HK-2 (cell line): Measurements from ENCODE around the gene FGF2.
"Not testable (repeated sequence)": the region's sequence is repeated elsewhere in the genome, so short reads cannot be mapped to it uniquely, and the experiment has no call there.

Experiments
- DNase-seq: peaks from one replicate; pipeline ENCODE4 v3.0.0-alpha.2; 2018; ENCODE audit not compliant: unreplicated experiment

The FGF2 gene

DNA sequence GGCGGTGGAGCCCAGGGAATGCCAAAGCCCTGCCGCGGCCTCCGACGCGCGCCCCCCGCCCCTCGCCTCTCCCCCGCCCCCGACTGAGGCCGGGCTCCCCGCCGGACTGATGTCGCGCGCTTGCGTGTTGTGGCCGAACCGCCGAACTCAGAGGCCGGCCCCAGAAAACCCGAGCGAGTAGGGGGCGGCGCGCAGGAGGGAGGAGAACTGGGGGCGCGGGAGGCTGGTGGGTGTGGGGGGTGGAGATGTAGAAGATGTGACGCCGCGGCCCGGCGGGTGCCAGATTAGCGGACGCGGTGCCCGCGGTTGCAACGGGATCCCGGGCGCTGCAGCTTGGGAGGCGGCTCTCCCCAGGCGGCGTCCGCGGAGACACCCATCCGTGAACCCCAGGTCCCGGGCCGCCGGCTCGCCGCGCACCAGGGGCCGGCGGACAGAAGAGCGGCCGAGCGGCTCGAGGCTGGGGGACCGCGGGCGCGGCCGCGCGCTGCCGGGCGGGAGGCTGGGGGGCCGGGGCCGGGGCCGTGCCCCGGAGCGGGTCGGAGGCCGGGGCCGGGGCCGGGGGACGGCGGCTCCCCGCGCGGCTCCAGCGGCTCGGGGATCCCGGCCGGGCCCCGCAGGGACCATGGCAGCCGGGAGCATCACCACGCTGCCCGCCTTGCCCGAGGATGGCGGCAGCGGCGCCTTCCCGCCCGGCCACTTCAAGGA lies at the start of gene FGF2:
FGF2 (plus strand) TSS at position 279 of the 705 bp plus-strand sequence; CDS start at position 623, 344 bp downstream.
- DNase-seq, result peak; percentile 50

DNA sequence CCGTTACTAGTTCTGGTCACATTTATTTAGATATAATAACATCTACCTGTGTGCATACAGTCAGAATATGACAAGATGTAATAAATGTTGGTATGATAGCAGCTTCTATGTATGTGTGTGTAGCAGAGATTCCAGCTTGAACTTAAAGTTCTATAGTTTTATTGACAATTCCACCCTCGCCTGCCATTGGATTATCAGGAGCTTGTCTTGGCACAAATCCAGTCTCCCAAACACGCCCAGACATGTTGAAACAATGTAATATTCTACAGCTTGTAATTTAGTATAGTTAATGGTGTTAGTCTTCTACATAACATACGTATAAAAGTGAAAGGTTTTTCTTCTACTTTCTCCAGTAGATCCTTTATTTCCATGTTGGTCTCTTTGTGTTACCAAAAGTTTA lies 49.7 kb upstream of the FGF2 start:
- no peak for DNase-seq

DNA sequence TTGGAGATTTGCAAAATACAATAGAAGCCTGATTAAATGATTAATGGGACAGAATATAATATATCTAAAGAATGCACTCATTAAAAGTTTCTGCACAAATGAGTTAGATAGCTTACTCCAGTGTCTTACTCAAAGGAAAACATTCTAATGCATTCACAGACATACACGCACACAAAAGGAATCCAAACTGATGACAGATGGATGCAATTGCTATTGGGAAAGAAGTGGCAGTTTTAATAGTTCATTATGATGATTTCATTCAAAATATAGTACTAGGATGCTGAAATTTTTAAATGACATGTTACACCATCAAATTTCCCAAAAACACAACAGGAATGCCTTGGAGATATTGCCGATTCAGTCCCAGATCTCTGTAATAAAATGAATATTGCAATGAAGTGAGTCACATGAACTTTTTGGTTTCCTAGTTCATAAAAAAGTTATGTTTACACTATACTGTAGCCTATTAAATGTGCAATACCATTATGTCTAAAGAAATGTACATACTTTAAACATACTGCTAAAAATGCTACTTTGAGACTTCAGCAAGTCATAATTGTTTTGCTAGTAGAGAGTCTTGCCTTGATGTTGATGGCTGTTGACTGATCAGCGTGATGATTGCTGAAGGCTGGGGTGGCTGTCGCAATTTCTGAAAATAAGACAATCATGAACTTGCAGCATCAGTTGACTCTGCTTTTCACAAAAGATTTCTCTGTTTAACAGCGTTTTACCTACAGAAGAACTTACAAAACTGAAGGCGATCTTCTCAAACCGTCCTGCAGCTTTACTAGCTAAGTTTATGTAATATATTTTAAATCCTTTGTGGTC lies 48.6 kb upstream of the FGF2 start:
- DNase-seq, result no peak

DNA sequence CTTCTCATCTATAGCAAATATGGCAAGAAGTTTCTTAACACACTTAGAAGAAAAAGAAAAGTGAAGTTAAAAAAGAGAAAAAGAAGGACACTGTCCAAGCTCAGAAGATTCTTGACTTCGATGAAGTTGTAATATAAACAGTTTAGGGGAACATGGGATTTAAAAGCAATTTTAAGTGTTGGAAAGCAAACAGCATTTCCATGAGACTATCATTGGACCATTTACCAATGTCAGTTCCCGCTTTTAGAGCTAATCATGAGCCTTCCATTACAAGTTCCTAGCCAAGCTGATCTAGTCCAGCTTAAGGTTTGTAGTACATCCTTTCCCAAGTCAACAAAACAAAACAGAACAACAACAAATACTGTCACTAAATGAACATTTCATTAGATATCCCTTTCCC lies 45.1 kb upstream of the FGF2 start:
- DNase-seq, result no peak

DNA sequence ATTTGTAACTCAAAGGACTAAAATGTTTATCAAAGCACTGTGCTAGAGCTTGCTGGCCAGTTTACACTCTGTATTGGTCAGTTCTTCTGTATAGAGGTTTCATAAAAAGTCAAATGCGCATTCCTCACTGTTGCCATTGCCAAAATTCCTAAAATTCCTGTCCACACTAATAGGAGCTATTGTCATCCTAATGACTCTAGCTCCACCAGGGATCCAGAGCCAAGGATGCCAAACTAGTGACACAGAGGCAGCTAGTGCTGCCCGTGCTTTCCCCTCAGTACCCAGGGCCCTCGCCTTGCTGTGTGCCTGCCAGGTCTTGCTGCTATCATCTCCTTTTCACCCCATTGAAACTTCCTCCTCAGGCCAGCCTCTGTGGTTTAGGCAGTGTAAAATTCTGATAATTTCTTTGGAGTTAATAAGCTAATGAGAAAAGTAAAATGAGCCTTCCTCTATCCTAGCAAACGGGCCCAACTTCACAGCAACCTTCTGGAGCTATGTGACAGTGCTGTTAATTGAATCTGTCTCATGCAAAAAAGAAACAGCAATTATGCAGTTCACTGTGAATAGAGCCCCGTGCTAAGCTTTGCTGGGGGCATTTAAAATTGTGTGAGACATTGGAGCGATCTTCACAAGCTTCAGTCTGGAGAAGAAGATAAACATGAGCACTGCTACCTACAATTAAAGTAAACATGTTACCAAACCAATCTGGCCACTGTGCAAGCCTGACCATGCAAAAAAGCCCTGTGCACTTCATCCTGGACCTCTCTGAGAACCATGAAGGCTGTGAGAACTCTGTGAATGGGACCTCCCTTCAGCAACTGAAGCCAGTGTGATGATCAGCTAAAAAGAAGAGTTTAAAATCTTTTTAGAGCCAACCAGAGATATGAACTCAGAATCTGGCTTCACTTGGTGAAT lies 43.1 kb upstream of the FGF2 start:
- DNase-seq, result peak; percentile 80

DNA sequence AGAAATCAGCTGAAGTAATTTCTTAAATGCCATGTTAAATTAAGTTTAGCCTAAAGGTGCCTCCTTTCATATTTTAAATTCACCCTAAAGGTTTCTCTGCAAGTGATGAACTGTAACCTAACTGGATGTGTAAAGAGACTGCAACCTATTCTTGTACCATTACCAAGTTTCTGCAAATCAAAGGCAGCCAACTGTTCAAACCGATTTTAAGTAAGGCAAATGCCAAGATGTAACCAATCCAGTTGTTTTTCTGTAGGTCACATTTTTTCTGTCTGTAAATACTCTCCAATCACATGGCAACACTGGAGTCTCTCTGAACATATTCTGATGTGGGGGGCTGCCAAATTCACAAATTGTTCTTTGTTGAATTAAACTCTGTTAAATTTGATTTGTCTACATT lies 42.4 kb upstream of the FGF2 start:
- no peak for DNase-seq

DNA sequence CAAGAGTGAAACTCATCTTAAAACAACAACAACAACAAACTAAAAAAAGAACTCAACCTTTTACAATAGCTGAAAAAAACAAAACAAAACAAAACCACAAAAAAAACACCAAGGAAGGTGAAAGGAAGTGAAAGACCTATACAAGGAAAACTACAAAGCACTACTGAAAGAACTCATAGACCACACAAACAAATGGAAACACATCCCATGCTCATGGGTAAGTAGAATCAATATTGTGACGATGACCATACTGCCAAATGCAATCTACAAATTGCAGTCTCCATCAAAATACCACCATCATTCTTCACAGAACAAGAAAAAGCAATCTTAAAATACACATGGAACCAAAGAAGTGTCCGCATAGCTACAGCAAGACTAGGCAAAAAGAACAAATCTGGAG lies 41.5 kb upstream of the FGF2 start:
- DNase-seq, result no peak

DNA sequence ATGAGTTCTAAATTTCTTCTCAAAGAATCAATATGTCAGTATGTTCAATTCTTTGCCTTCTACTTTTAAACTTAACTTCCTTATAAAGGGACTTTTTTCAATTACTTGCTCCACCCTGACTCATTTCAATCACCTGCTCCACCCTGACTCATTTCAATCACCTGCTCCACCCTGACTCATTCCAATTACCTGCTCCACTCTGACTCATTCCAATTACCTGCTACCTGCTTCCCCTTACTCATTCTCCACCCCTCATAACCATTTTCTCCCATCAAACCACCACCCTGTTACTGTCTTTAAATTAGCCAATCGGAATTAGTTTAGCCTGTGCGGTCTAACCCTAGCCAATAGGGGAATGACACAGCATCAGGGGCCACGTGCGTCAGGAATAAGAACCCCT lies 40.3 kb upstream of the FGF2 start:
- not testable (repeated sequence) for DNase-seq

DNA sequence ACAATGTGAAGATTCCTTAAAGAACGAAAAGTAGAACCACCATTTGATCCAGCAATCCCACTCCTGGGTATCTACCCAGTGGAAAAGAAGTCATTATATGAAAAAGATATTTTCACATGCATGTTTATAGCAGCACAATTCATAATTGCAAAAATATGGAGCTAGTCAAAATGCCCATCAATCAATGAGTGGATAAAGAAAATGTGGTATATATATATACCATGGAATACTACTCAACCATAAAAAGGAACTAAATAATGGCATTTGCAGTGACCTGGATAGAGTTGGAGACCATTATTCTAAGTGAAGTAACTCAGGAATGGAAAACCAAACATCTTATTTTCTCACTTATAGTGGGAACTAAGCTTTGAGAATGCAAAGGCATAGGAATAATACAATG lies 39.7 kb upstream of the FGF2 start:
- not testable (repeated sequence) for DNase-seq

DNA sequence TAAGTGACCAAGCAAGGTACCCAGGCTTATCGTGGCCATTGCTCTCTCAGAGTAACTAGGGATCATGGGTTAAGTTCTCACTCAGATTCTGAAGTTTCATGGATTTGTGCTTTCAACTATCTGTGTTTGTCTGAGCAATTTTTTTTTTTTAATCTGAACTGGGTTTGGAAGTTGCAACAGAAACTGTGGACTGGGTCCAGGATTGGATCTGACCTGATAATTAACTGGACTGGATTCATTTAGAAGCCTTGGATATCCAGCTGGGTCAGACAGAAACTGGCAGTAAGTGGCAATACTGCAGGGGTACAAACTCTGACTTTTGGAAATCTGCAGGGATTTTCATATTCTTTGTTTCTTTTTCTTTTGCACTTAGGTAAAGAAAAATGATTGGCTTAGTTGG lies 38.7 kb upstream of the FGF2 start:
- DNase-seq, result no peak

DNA sequence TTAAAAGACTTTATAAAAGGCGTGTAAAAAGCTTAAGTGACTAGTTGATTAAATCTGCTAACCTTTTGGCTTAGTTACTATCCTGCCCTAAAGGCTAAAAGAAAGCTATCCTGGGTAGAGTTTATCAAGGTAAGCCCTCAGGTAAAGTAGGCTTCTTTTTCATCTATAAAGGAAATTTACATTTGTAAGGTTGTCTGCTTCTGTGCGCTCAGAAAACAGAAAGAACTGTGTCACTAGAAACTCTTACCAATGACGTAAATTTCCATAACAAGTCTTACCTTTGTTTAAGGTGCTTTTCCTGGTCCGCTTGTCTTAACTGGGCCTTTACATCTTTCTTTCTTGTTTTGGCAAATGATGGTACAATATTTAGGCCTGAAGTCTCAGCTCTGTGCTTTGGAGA lies 37.7 kb upstream of the FGF2 start:
- no peak for DNase-seq

DNA sequence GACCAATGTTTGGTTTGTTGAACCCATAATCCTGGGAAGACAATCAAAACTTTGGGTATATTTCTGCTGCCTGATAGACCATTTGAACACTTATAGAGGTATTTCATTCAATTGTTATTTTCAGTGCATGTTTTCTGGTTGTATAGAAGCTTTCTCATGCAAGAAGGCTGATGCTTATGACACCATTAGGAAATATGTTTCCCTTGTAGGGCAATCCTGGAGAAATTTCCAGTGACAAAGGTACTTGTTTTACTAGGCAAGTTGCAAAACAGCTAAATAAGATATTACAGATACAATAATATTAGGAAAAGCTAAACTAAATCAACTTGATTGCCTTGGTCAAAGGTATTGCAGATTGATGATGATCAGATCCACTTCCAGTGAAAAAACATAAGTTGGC lies 32.8 kb upstream of the FGF2 start:
- DNase-seq, result no peak

DNA sequence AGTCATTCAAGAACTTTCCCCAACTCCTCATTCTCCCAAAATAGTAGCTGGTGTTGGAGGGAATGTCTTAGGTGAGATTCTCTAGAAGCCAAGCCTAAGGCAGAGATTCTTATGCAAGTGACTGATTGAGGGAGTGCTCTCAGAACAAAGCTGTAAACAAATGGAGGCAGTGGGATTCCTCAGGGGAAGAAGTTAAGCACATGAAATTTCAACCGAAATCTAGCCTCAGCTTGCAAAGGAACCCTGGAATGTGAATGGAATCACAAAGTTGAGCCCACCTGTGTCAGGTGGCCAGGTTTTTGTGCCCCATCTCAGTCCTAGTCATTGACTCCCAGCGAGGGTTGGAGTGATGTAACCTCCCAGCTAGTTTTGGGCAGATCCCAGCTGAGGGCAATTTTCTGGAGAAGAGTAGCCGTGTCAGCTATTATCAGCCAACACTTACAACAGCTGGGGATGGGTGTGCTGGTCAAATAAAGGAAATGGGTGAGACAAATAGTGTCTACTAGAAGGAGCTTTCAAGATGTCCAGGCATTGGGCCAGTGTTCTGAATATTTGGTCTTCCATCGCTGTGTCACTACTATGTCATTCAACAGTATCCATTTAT lies 29.7 kb upstream of the FGF2 start:
- DNase-seq, result no peak

DNA sequence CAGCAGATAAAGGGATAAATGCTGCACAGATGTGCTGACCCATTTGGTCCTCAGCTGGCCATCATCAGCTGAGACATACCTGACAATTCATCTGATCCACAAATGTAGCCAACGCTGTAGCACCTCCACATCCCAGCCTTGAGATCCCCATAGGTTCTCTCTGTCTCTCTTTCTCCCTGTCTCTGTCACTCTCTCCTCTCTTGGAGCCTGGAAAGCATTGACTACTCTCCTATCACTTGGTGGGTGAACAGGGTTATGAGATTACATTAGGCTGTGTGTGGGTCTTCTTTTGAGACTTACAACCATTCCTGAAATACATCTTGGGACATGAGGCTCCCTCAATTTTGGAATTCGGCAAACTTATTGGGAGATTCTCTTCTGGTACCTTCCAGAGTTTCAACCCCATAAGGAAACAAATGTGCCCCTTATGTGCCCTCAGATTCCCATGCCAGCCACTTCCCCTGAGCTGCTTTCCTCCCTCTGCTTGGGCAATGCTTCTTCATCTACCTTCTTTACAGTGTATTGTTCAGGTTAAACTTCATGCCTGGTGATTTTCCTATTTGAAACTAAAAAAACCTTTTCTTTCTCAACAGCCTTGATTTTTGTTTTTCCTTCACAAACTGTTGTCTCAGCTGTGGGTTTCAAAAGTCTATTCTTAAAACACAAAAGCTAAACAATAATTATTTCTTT lies 29.1 kb upstream of the FGF2 start:
- DNase-seq, result no peak

DNA sequence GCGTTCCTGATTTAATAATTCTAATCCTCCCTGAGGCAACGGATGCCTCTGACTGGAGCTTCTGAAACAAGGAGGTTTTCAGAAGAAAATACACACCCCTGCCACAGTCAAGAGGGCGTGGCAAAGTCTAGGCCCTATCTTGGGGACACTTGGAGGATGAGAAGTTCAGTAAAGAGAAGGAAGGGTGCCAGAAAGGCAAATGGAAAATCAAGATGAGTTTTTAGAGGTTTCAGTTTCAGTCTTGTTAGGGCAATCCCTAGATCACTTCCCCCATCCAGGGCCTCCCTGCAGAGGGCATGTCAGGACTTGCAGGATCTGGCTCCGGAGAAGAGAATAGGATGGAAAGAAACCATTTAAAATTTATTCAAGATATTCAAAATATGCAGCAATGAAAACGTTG lies 28.5 kb upstream of the FGF2 start:
- no peak for DNase-seq

DNA sequence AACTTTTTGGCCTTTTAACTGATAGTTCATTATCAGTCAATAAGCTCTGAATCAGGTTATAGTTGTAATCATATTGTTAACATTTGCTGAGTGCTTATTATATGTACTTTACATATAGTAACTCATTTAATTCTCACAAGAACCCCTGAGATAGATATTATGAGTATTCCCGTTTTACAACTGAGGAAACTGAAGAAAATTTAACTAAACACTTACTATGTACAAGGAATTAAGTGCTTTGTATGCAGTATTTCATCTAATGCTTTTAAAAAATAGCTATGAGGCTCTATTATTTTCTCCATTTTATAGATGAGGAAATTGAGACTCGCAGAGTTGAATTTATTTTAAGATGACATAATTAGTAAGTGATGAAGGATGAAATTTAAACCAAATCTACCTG lies 27.7 kb upstream of the FGF2 start:
- no peak for DNase-seq

DNA sequence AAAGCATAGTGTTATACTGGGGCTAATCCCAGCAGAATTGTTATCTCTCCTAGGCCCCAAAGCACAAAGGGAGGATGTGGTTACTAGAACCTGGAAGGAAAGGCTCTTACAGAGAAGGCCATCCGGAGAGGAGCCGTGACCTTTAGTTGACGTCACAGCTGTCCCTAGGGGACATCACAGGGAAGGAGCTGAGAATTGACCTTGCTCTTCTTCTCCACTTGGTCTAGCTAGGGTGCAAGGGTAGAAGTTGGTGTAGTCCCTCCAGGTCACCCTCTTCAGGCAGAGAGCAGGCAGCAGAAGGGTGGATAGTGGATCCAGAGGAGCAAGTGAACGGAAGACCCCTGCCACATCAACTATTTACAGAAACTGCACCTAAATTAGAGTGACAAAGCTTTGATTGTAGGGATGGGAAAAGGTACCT lies 22.8 kb upstream of the FGF2 start:
- no peak for DNase-seq

DNA sequence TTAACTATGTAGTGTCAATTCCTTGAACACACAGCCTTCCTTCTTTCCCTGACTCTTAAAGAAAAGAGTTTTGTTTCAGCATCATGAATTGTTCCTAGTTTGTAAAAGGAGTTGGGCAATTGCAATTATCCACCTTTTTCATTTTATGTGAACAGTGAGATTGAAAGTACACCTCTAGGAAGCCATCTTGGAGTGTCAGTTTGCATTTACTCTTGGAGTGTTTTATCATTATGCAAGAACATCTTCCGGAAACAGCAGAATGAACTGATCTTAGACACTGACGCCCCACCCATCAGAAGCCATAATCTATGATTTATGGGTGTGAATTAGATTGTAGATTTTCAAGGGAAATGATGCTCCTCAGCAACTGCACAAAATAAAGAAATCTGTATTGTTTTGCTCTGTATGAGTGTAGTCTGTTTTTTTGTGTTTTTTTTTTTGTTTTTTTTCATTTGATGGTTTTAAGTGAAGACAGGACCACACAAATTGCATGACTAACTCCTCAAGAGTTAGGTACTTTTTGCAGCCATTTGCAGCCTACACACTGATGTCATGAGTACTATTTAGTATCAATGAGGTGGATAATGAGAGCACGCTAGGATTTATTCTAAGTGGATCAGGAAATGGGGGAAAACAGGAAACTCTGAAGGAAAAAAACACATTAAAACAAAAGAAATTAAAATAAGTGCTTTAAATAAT lies 19.5 kb upstream of the FGF2 start:
- no peak for DNase-seq

DNA sequence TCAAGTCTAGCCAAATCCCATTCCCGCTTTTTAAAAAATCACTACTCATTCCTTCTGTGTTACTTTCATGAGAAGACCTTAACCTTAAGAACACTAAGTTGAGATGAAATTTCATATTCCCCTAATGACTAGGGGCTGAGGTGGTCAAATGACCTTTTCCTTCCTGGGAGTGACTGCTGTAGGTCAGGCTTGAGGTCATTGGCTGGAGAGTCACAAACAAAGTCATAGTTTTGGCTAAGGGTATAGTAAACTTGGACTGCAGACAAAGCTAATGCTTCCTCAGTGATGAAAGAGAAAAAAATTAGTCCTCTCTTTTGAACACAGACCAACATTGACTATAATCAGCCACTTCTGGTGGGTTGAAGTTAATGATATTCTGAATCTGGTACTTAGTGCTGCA lies 16.0 kb upstream of the FGF2 start:
- DNase-seq, result no peak

DNA sequence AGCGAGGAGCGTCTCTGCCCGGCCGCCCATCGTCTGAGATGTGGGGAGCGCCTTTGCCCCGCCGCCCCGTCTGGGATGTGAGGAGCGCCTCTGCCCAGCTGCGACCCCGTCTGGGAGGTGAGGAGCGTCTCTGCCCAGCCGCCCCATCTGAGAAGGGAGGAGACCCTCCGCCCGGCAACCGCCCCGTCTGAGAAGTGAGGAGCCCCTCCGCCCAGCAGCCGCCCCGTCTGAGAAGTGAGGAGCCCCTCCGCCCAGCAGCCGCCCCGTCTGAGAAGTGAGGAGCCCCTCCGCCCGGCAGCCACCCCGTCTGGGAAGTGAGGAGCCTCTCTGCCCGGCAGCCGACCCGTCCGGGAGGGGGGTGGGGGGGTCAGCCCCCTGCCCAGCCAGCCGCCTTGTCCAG lies 14.8 kb upstream of the FGF2 start:
- DNase-seq, result not testable (repeated sequence)

DNA sequence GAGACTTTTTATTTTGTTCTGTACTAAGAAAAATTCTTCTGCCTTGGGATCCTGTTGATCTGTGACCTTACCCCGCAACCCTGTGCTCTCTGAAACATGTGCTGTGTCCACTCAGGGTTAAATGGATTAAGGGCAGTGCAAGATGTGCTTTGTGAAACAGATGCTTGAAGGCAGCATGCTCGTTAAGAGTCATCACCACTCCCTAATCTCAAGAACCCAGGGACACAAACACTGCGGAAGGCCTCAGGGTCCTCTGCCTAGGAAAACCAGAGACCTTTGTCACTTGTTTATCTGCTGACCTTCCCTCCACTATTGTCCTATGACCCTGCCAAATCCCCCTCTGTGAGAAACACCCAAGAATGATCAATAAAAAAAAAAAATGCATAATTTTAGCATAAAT lies 13.8 kb upstream of the FGF2 start:
- DNase-seq, result not testable (repeated sequence)
